Endothelial cell of umbilical vein (primary cell): ENCODE results near the gene TLR5. TPM values are rescaled to one million over a fixed set of nuclear protein-coding genes. Genes with fewer than 3 reads are reported as not detected.

Experiments
- BruUV-seq: library from RNA; stranded (reverse); fragments of 400-500 nt; replicated peaks from 2 replicates; lab custom pipeline; 2021; lab: Mats Ljungman, UMichigan
- CTCF ChIA-PET: fragments of 300-600, 350-600 bp; sonication (Branson Sonifier 250); formaldehyde crosslinking; loops from one replicate; lab custom pipeline; 2021; ENCODE audit warnings: antibody characterized with exemption, inconsistent platforms; lab: Charles Lee
- POLR2A ChIA-PET: fragments of 300-600, 350-600 bp; sonication (Branson Sonifier 250); formaldehyde crosslinking; loops from one replicate; lab custom pipeline; 2021; ENCODE audit warnings: antibody characterized with exemption, inconsistent platforms; lab: Charles Lee
- DNase-seq: peaks from one replicate; pipeline ENCODE4 v3.0.0-alpha.2; 2011; ENCODE audit warnings: low read depth, low spot score
- FAIRE-seq: peaks from 2 replicates; lab custom pipeline; 2011; peaks lifted over from hg19 to GRCh38; lab: Jason Lieb, UNC
- H2AFZ ChIP-seq: 2 replicates; pipeline ENCODE4 v1.6.0; 2012; ENCODE audit warnings: low read depth, low read length, control low read depth, inconsistent platforms
- H3K27ac ChIP-seq: 2 replicates; pipeline ENCODE4 v1.5.1; 2011; ENCODE audit warnings: low read depth, mild to moderate bottlenecking, control low read depth, low read length, moderate library complexity; ENCODE audit not compliant: insufficient read depth
- H3K27me3 ChIP-seq, 2 experiments: 2 replicates each; pipeline versions ENCODE4 v1.6.0 to v1.6.1; 2011; ENCODE audit warnings: low read length in 2 of 2, mixed read lengths in 1 of 2; ENCODE audit not compliant: control insufficient read depth in 2 of 2, insufficient read depth in 2 of 2
- H3K36me3 ChIP-seq, 2 experiments: 2 replicates in 1 of 2; 3 replicates in 1 of 2; pipeline ENCODE4 v1.5.1; 2011; ENCODE audit warnings: low read length in 2 of 2, mild to moderate bottlenecking in 1 of 2, moderate library complexity in 1 of 2; ENCODE audit not compliant: control insufficient read depth in 2 of 2, insufficient read depth in 2 of 2; ENCODE audit errors: extremely low read depth in 1 of 2
- H3K4me1 ChIP-seq: 3 replicates; pipeline ENCODE4 v1.5.1; 2011; ENCODE audit warnings: mild to moderate bottlenecking, low read length; ENCODE audit not compliant: control insufficient read depth, insufficient read depth; ENCODE audit errors: extremely low read depth
- H3K4me2 ChIP-seq: 2 replicates; pipeline ENCODE4 v1.6.1; 2011; ENCODE audit warnings: low read length, control low read depth, mixed read lengths; ENCODE audit not compliant: insufficient read depth
- H3K4me3 ChIP-seq, 3 experiments: fragments of 200-600 bp in 1 of 3; sonication (generic), shearing (Covaris generic) in 1 of 3; replicated peaks in 1 of 3; 2 replicates each; pipeline ENCODE4 v1.5.1; 2011 to 2016; ENCODE audit warnings: control low read depth in 3 of 3, low read length in 3 of 3, mild to moderate bottlenecking in 2 of 3, inconsistent platforms in 1 of 3, low read depth in 1 of 3, moderate library complexity in 1 of 3; ENCODE audit not compliant: insufficient read depth in 1 of 3
- H3K79me2 ChIP-seq: 2 replicates; pipeline ENCODE4 v1.6.0; 2012; ENCODE audit warnings: low read length, inconsistent platforms; ENCODE audit not compliant: control insufficient read depth, insufficient read depth
- H3K9ac ChIP-seq: replicated peaks from 2 replicates; pipeline ENCODE3; 2011; ENCODE audit warnings: low read length, control low read depth; ENCODE audit not compliant: insufficient read depth; ENCODE audit errors: extremely low read depth
- H3K9me1 ChIP-seq: replicated peaks from 3 replicates; pipeline ENCODE4 v1.6.0; 2011; ENCODE audit warnings: mild to moderate bottlenecking, low read length; ENCODE audit not compliant: control insufficient read depth, insufficient read depth; ENCODE audit errors: extremely low read depth
- H3K9me3 ChIP-seq: replicated peaks from 2 replicates; pipeline ENCODE4 v1.5.1; 2012; ENCODE audit warnings: low read length, inconsistent platforms; ENCODE audit not compliant: control insufficient read depth, insufficient read depth
- H4K20me1 ChIP-seq: replicated peaks from 2 replicates; pipeline ENCODE3; 2011; ENCODE audit warnings: mild to moderate bottlenecking, low read length; ENCODE audit not compliant: control insufficient read depth, insufficient read depth; ENCODE audit errors: extremely low read depth
- EZH2 ChIP-seq: IDR thresholded peaks from 2 replicates; pipeline ENCODE4 v1.6.1; 2012; ENCODE audit warnings: borderline replicate concordance, low read depth, mild to moderate bottlenecking, moderate library complexity, low read length, inconsistent platforms; ENCODE audit not compliant: severe bottlenecking
- FOS ChIP-seq: IDR thresholded peaks from 2 replicates; pipeline ENCODE4 v1.6.1; 2011; ENCODE audit warnings: mild to moderate bottlenecking, low read length, moderate library complexity, borderline replicate concordance; ENCODE audit not compliant: insufficient read depth
- GATA2 ChIP-seq: IDR thresholded peaks from 2 replicates; pipeline ENCODE4 v1.7.0; 2011; ENCODE audit warnings: low read depth, mild to moderate bottlenecking, moderate library complexity, mixed read lengths, low read length; ENCODE audit not compliant: insufficient read length, insufficient read depth
- JUN ChIP-seq: IDR thresholded peaks from 2 replicates; pipeline ENCODE4 v1.6.1; 2011; ENCODE audit warnings: borderline replicate concordance, low read depth; ENCODE audit not compliant: insufficient read length, insufficient read depth
- MAX ChIP-seq: IDR thresholded peaks from 2 replicates; pipeline ENCODE4 v1.6.1; 2011; ENCODE audit not compliant: insufficient read depth, insufficient read length
- MYC ChIP-seq: IDR thresholded peaks from one replicate; pipeline ENCODE4 v1.6.1; 2011; ENCODE audit warnings: mild to moderate bottlenecking, low read depth, low read length
- POLR2A ChIP-seq: IDR thresholded peaks from 2 replicates; pipeline ENCODE4 v1.6.1; 2012; ENCODE audit warnings: low read depth, mild to moderate bottlenecking, control low read depth, low read length
- POLR2AphosphoS5 ChIP-seq: IDR thresholded peaks from 2 replicates; pipeline ENCODE4 v1.6.1; 2012; ENCODE audit warnings: low read depth, mild to moderate bottlenecking, control low read depth, low read length, moderate library complexity; ENCODE audit not compliant: insufficient read depth
- dilution Hi-C: fragments of 300-500 bp; cut with MboI; formaldehyde crosslinking; loops from one replicate; pipeline ENCODE4 v1.15.0; 2019; ENCODE audit warnings: low sequenced_read_pairs; ENCODE audit not compliant: extremely low pct_ligation_motif_present
- intact Hi-C: fragments of 100-400 bp; cut with micrococcal nuclease; formaldehyde crosslinking; loops from one replicate; pipeline ENCODE4 v1.10.0; 2022
- polyA plus RNA-seq, 4 experiments: library from polyadenylated mRNA; depleted of rRNA in 3 of 4; stranded (reverse) in 3 of 4; unstranded in 1 of 4; fragments of >200 nt; gene quantifications; 2 replicates each; pipeline versions ENCODE4 v1.2.1 to v1.2.3, GENCODE V29; 2011 to 2012; ENCODE audit warnings: missing spikeins in 1 of 4
- total RNA-seq: library from RNA; stranded (reverse); gene quantifications from 2 replicates; pipeline ENCODE4 v1.2.3, GENCODE V29; 2021
- TF ChIP-seq, protein P1 (sequence below), 2 donors: IDR thresholded peaks; 1 replicate in 1 of 2; 2 replicates in 1 of 2; pipeline ENCODE4 v1.5.1; 2011; ENCODE audit warnings: low read length in 2 of 2, mild to moderate bottlenecking in 2 of 2, moderate library complexity in 2 of 2, control low read depth in 1 of 2, inconsistent platforms in 1 of 2, low read depth in 1 of 2; ENCODE audit not compliant: insufficient read depth in 1 of 2; ENCODE audit errors: extremely low read depth in 1 of 2

The TLR5 gene
- total and polyA plus RNA-seq, 2 donors (not counting 3 experiments of a cell fraction or from before 2014, with no cell fraction given) = 0.15 to 0.25 TPM

DNA sequence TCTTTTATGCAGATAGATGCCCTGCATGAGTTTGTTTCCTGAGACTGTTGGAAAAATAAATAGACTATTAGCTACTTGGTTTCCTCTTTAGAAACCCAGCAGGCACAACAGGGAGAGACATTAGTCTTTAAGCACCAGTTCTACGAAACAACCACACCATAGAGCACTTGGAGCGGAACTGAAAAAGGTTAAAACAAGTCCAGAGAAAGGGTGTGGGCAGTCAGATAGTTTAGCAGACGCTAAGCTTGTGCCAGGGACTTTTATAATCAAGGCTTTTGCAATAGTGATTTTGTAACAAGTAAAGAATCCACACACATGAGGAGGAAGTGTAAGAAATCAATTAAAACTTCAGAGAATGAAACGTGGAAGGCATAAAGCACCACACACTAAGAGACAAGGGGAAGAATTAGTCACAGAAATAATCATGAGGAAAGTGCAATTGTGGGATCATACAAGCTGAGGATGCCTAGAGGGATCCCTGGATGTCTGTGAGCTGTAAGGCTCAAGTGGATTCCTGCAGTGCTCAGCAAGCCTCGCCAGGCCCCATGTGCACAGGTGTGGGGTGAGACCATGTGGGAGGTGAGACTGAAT, 37.8 kb upstream of the TLR5 start:
- Histone ChIP-seq H3K4me3 (no peak overlapping the region), H4K20me1 (no peaks in the 10 kb centered on the region), H3K79me2 (no peaks in the 10 kb centered on the region), H3K9me1 (no peaks in the 10 kb centered on the region), H3K27me3 (no peaks in the 10 kb centered on the region), H3K4me2 (no peak overlapping the region), H3K27ac (no peak overlapping the region), H3K9me3 (no peaks in the 10 kb centered on the region), H3K4me1 (no peaks in the 10 kb centered on the region), H3K36me3 (no peaks in the 10 kb centered on the region), H2AFZ (no peak overlapping the region), H3K9ac (no peak overlapping the region)
- ChIA-PET CTCF (interaction anchor here (1.3 kb wide), 1 partner anchor 57 kb away, joined by 3 read pairs; no protein-coding TSS in a partner anchor), POLR2A (no interaction called here)
- FAIRE-seq = no peak
- dilution Hi-C loops (no loop called here), intact Hi-C loops (no loop called here)
- TF ChIP-seq GATA2 (no peak), JUN (no peak), POLR2A (no peak), POLR2AphosphoS5 (no peak), MYC (no peak), EZH2 (no peak), FOS (no peak), MAX (no peak)
- TF ChIP-seq, protein P1, sequence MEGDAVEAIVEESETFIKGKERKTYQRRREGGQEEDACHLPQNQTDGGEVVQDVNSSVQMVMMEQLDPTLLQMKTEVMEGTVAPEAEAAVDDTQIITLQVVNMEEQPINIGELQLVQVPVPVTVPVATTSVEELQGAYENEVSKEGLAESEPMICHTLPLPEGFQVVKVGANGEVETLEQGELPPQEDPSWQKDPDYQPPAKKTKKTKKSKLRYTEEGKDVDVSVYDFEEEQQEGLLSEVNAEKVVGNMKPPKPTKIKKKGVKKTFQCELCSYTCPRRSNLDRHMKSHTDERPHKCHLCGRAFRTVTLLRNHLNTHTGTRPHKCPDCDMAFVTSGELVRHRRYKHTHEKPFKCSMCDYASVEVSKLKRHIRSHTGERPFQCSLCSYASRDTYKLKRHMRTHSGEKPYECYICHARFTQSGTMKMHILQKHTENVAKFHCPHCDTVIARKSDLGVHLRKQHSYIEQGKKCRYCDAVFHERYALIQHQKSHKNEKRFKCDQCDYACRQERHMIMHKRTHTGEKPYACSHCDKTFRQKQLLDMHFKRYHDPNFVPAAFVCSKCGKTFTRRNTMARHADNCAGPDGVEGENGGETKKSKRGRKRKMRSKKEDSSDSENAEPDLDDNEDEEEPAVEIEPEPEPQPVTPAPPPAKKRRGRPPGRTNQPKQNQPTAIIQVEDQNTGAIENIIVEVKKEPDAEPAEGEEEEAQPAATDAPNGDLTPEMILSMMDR (IDR thresholded peaks at IDR 0.05; ENCODE audit: extremely low read depth in 1 of 2, insufficient read depth in 1 of 2, low read depth in 1 of 2, low read length in 2 of 2) = no peak
- no TSS peak for BruUV-seq
- DNase-seq = no peak
